OCI-LY1 (cell line): Measurements from ENCODE around the gene ENG.

Source experiments
- EZH2 ChIP-seq: fragments of 200-600 bp; sonication (generic), shearing (Covaris generic); IDR thresholded peaks from 2 replicates; pipeline ENCODE4 v1.8.0; 2017; ENCODE audit warnings: borderline replicate concordance, mixed run types, mild to moderate bottlenecking, antibody characterized with exemption, low read length, moderate library complexity, mixed read lengths
- TF ChIP-seq, protein P1 (sequence below): fragments of 200-600 bp; sonication (generic), shearing (Covaris generic); IDR thresholded peaks from 2 replicates; pipeline ENCODE4 v1.5.1; 2017; ENCODE audit warnings: mild to moderate bottlenecking, antibody characterized with exemption, low read length, moderate library complexity, mixed read lengths

DNA sequence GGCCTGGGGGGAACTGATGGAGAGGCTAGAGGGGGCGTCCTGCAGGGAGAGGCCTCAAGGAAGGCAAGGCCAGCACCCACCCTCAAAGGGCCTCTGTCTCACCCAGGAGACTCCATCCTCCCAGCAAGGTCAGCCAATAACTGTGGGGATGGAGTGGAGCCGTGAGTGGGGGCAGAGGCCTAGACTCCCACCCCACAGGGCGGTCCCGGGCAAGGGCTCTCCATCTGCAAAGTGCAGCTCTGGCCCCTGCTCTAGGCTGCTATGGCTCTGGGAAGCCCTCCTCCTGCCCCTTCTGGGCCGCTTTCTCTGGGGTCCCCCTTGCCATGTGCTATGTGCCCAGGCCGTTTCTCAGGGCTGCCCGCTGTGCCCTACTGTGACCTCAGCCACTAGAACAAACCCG is 37.7 kb downstream of the ENG start:
- TF ChIP-seq, protein P1, sequence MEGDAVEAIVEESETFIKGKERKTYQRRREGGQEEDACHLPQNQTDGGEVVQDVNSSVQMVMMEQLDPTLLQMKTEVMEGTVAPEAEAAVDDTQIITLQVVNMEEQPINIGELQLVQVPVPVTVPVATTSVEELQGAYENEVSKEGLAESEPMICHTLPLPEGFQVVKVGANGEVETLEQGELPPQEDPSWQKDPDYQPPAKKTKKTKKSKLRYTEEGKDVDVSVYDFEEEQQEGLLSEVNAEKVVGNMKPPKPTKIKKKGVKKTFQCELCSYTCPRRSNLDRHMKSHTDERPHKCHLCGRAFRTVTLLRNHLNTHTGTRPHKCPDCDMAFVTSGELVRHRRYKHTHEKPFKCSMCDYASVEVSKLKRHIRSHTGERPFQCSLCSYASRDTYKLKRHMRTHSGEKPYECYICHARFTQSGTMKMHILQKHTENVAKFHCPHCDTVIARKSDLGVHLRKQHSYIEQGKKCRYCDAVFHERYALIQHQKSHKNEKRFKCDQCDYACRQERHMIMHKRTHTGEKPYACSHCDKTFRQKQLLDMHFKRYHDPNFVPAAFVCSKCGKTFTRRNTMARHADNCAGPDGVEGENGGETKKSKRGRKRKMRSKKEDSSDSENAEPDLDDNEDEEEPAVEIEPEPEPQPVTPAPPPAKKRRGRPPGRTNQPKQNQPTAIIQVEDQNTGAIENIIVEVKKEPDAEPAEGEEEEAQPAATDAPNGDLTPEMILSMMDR = no peak
- no peak for TF ChIP-seq EZH2
